ENCODE measurements around the gene INTS2. TPM values are rescaled to one million over a fixed set of nuclear protein-coding genes. Genes with fewer than 3 reads are reported as not detected.
"Not testable (repeated sequence)": the region's sequence is repeated elsewhere in the genome, so short reads cannot be mapped to it uniquely, and the experiment has no call there.

INTS2 gene
- total RNA-seq, 1 experiment from 2014 or later: 20.8 TPM

DNA sequence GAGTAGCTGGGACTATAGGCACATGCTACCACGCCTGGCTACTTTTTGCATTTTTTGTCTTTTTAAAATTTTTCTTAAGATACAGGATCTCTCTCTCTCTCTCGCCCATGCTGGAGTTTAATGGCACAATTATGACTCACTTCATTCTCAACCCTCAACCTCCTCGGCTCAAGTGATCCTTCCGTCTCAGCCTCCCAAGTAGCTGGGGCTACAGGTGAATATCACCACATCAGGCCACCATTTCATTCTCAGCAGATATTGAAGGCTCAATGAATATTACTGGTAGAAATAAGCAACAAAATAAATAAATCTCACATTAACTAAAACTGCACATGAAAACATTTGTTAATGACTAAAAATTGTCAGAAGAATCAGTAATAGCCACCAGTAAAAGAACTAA, 106.1 kb downstream of the INTS2 start:
- H3K4ac ChIP-seq (ENCODE audit: low read depth, low read length): no peak overlapping the region
- H3K79me2 ChIP-seq (ENCODE audit: insufficient read depth, low read length): no peaks in the 10 kb centered on the region
- no peak overlapping the region for H3K23ac ChIP-seq (ENCODE audit: insufficient read length, low read depth, low read length)
- DNase-seq: no peak
- no peak overlapping the region for H2BK20ac ChIP-seq (ENCODE audit: low read depth, low read length, poor library complexity, severe bottlenecking)
- no peak overlapping the region for H3K56ac ChIP-seq (ENCODE audit: insufficient read length, low read depth, low read length)
- H3K4me1 Mint-ChIP-seq: no peaks in the 10 kb centered on the region
- H2BK5ac ChIP-seq (ENCODE audit: insufficient read length, low read length): no peak overlapping the region
- no peak overlapping the region for H2BK12ac ChIP-seq (ENCODE audit: insufficient read length, low read depth, low read length)
- H2BK120ac ChIP-seq (ENCODE audit: low read depth, low read length, poor library complexity, severe bottlenecking): no peak overlapping the region
- no peak overlapping the region for H2AFZ ChIP-seq (ENCODE audit: low read length)
- no peak overlapping the region for H2BK15ac ChIP-seq (ENCODE audit: low read depth, low read length)
- H3K9me3 Mint-ChIP-seq: peaks cover 0 to 2% of the 10 kb centered on the region in 2 experiments; a peak in 2 of 5 replicates
- no peaks in the 10 kb centered on the region for H3K23me2 ChIP-seq (ENCODE audit: insufficient read length, low read depth, low read length, poor library complexity, severe bottlenecking)
- H3K27me3 Mint-ChIP-seq (ENCODE audit: low read depth): no peaks in the 10 kb centered on the region
- TF ChIP-seq, protein P1, sequence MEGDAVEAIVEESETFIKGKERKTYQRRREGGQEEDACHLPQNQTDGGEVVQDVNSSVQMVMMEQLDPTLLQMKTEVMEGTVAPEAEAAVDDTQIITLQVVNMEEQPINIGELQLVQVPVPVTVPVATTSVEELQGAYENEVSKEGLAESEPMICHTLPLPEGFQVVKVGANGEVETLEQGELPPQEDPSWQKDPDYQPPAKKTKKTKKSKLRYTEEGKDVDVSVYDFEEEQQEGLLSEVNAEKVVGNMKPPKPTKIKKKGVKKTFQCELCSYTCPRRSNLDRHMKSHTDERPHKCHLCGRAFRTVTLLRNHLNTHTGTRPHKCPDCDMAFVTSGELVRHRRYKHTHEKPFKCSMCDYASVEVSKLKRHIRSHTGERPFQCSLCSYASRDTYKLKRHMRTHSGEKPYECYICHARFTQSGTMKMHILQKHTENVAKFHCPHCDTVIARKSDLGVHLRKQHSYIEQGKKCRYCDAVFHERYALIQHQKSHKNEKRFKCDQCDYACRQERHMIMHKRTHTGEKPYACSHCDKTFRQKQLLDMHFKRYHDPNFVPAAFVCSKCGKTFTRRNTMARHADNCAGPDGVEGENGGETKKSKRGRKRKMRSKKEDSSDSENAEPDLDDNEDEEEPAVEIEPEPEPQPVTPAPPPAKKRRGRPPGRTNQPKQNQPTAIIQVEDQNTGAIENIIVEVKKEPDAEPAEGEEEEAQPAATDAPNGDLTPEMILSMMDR (conservative IDR thresholded peaks at IDR 0.05): no peak
- no peak overlapping the region for H3T11ph ChIP-seq (ENCODE audit: low read length)
- H3K79me1 ChIP-seq (ENCODE audit: insufficient read depth, low read depth, low read length, poor library complexity, severe bottlenecking): no peaks in the 10 kb centered on the region
- H2AK5ac ChIP-seq (ENCODE audit: insufficient read length, low read length): no peak overlapping the region
- no peak overlapping the region for H3K18ac ChIP-seq (ENCODE audit: insufficient read length, low read depth, low read length)
- no peak overlapping the region for H3K14ac ChIP-seq (ENCODE audit: insufficient read depth, low read length)
- H4K20me1 ChIP-seq (ENCODE audit: control insufficient read depth, insufficient read depth, insufficient read length): no peaks in the 10 kb centered on the region
- no peak overlapping the region for H3K27ac ChIP-seq (ENCODE audit: insufficient read length, low read depth, low read length)
- H4K5ac ChIP-seq (ENCODE audit: insufficient read length, low read depth, low read length): no peak overlapping the region
- no peak overlapping the region for H4K91ac ChIP-seq (ENCODE audit: insufficient read length, low read depth, low read length)
- H3K4me3 Mint-ChIP-seq: no peak overlapping the region
- no peaks in the 10 kb centered on the region for H3K4me1 ChIP-seq (ENCODE audit: insufficient read depth, low read length)
- H3K4me2 ChIP-seq (ENCODE audit: insufficient read depth, insufficient read length, low read length): no peak overlapping the region
- no peak overlapping the region for H3K9ac ChIP-seq (ENCODE audit: extremely low read depth, insufficient read length, low read length)
- H4K8ac ChIP-seq (replicated peaks; ENCODE audit: insufficient read length, low read depth, low read length): no peak overlapping the region
- H3K27ac Mint-ChIP-seq: no peak overlapping the region
- H3K27me3 ChIP-seq (ENCODE audit: insufficient read depth, low read length): no peaks in the 10 kb centered on the region
- no peaks in the 10 kb centered on the region for H3K9me3 ChIP-seq (ENCODE audit: control insufficient read depth, low read depth, low read length)
- no CpG with 5 or more reads among the region's 4 CpGs for WGBS (ENCODE audit: extremely low coverage, insufficient read length, low lambda C conversion rate)
- peaks cover 19 to 32% (median 26%) of the 10 kb centered on the region in 3 experiments for H3K36me3 Mint-ChIP-seq (ENCODE audit: insufficient read depth in 1 of 3, low read depth in 3 of 3)

GRCh38 chr17:61819265-61819664, 108.5 kb downstream of the INTS2 start:
- not testable (repeated sequence) for H2BK120ac ChIP-seq (ENCODE audit: low read depth, low read length, poor library complexity, severe bottlenecking); H3K27ac ChIP-seq (ENCODE audit: insufficient read length, low read depth, low read length); H3K4me3 Mint-ChIP-seq; H3K27me3 Mint-ChIP-seq (ENCODE audit: low read depth); H2BK20ac ChIP-seq (ENCODE audit: low read depth, low read length, poor library complexity, severe bottlenecking); H3K23me2 ChIP-seq (ENCODE audit: insufficient read length, low read depth, low read length, poor library complexity, severe bottlenecking); H2BK5ac ChIP-seq (ENCODE audit: insufficient read length, low read length); DNase-seq; H3K4me1 Mint-ChIP-seq; H2AFZ ChIP-seq (ENCODE audit: low read length); H3K14ac ChIP-seq (ENCODE audit: insufficient read depth, low read length); H2BK15ac ChIP-seq (ENCODE audit: low read depth, low read length); H4K5ac ChIP-seq (ENCODE audit: insufficient read length, low read depth, low read length); H2AK5ac ChIP-seq (ENCODE audit: insufficient read length, low read length); H3K9me3 Mint-ChIP-seq; H4K91ac ChIP-seq (ENCODE audit: insufficient read length, low read depth, low read length); H3K27ac Mint-ChIP-seq; H3K9me3 ChIP-seq (ENCODE audit: control insufficient read depth, low read depth, low read length); H3K4me1 ChIP-seq (ENCODE audit: insufficient read depth, low read length); H3K79me1 ChIP-seq (ENCODE audit: insufficient read depth, low read depth, low read length, poor library complexity, severe bottlenecking); H2BK12ac ChIP-seq (ENCODE audit: insufficient read length, low read depth, low read length); H3K9ac ChIP-seq (ENCODE audit: extremely low read depth, insufficient read length, low read length); H3K79me2 ChIP-seq (ENCODE audit: insufficient read depth, low read length); H4K20me1 ChIP-seq (ENCODE audit: control insufficient read depth, insufficient read depth, insufficient read length); H3K4ac ChIP-seq (ENCODE audit: low read depth, low read length); H4K8ac ChIP-seq (replicated peaks; ENCODE audit: insufficient read length, low read depth, low read length); H3K56ac ChIP-seq (ENCODE audit: insufficient read length, low read depth, low read length); H3K23ac ChIP-seq (ENCODE audit: insufficient read length, low read depth, low read length); H3K27me3 ChIP-seq (ENCODE audit: insufficient read depth, low read length); H3K4me2 ChIP-seq (ENCODE audit: insufficient read depth, insufficient read length, low read length); H3K18ac ChIP-seq (ENCODE audit: insufficient read length, low read depth, low read length); H3T11ph ChIP-seq (ENCODE audit: low read length)
- WGBS (ENCODE audit: extremely low coverage, insufficient read length, low lambda C conversion rate): no CpG with 5 or more reads among the region's 3 CpGs
- peaks cover 11 to 28% (median 25%) of the 10 kb centered on the region in 3 experiments for H3K36me3 Mint-ChIP-seq (ENCODE audit: insufficient read depth in 1 of 3, low read depth in 3 of 3)
